Endothelial cell of umbilical vein (primary cell): ENCODE data around the gene PIM1. TPM values are rescaled to one million over a fixed set of nuclear protein-coding genes. Genes with fewer than 3 reads are reported as not detected.
"Not testable (repeated sequence)": the region's sequence is repeated elsewhere in the genome, so short reads cannot be mapped to it uniquely, and the experiment has no call there.

ENCODE experiments used
- BruUV-seq: library from RNA; stranded (reverse); fragments of 400-500 nt; replicated peaks from 2 replicates; lab custom pipeline; 2021; lab: Mats Ljungman, UMichigan
- CTCF ChIA-PET: fragments of 300-600, 350-600 bp; sonication (Branson Sonifier 250); formaldehyde crosslinking; loops from one replicate; lab custom pipeline; 2021; ENCODE audit warnings: antibody characterized with exemption, inconsistent platforms; lab: Charles Lee
- POLR2A ChIA-PET: fragments of 300-600, 350-600 bp; sonication (Branson Sonifier 250); formaldehyde crosslinking; loops from one replicate; lab custom pipeline; 2021; ENCODE audit warnings: antibody characterized with exemption, inconsistent platforms; lab: Charles Lee
- DNase-seq: peaks from one replicate; pipeline ENCODE4 v3.0.0-alpha.2; 2011; ENCODE audit warnings: low read depth, low spot score
- FAIRE-seq: peaks from 2 replicates; lab custom pipeline; 2011; peaks lifted over from hg19 to GRCh38; lab: Jason Lieb, UNC
- H2AFZ ChIP-seq: 2 replicates; pipeline ENCODE4 v1.6.0; 2012; ENCODE audit warnings: low read depth, low read length, control low read depth, inconsistent platforms
- H3K27ac ChIP-seq: 2 replicates; pipeline ENCODE4 v1.5.1; 2011; ENCODE audit warnings: low read depth, mild to moderate bottlenecking, control low read depth, low read length, moderate library complexity; ENCODE audit not compliant: insufficient read depth
- H3K27me3 ChIP-seq, 2 experiments: 2 replicates each; pipeline versions ENCODE4 v1.6.0 to v1.6.1; 2011; ENCODE audit warnings: low read length in 2 of 2, mixed read lengths in 1 of 2; ENCODE audit not compliant: control insufficient read depth in 2 of 2, insufficient read depth in 2 of 2
- H3K36me3 ChIP-seq, 2 experiments: 2 replicates in 1 of 2; 3 replicates in 1 of 2; pipeline ENCODE4 v1.5.1; 2011; ENCODE audit warnings: low read length in 2 of 2, mild to moderate bottlenecking in 1 of 2, moderate library complexity in 1 of 2; ENCODE audit not compliant: control insufficient read depth in 2 of 2, insufficient read depth in 2 of 2; ENCODE audit errors: extremely low read depth in 1 of 2
- H3K4me1 ChIP-seq: 3 replicates; pipeline ENCODE4 v1.5.1; 2011; ENCODE audit warnings: mild to moderate bottlenecking, low read length; ENCODE audit not compliant: control insufficient read depth, insufficient read depth; ENCODE audit errors: extremely low read depth
- H3K4me2 ChIP-seq: 2 replicates; pipeline ENCODE4 v1.6.1; 2011; ENCODE audit warnings: low read length, control low read depth, mixed read lengths; ENCODE audit not compliant: insufficient read depth
- H3K4me3 ChIP-seq, 3 experiments: fragments of 200-600 bp in 1 of 3; sonication (generic), shearing (Covaris generic) in 1 of 3; replicated peaks in 1 of 3; 2 replicates each; pipeline ENCODE4 v1.5.1; 2011 to 2016; ENCODE audit warnings: control low read depth in 3 of 3, low read length in 3 of 3, mild to moderate bottlenecking in 2 of 3, inconsistent platforms in 1 of 3, low read depth in 1 of 3, moderate library complexity in 1 of 3; ENCODE audit not compliant: insufficient read depth in 1 of 3
- H3K79me2 ChIP-seq: 2 replicates; pipeline ENCODE4 v1.6.0; 2012; ENCODE audit warnings: low read length, inconsistent platforms; ENCODE audit not compliant: control insufficient read depth, insufficient read depth
- H3K9ac ChIP-seq: replicated peaks from 2 replicates; pipeline ENCODE3; 2011; ENCODE audit warnings: low read length, control low read depth; ENCODE audit not compliant: insufficient read depth; ENCODE audit errors: extremely low read depth
- H3K9me1 ChIP-seq: replicated peaks from 3 replicates; pipeline ENCODE4 v1.6.0; 2011; ENCODE audit warnings: mild to moderate bottlenecking, low read length; ENCODE audit not compliant: control insufficient read depth, insufficient read depth; ENCODE audit errors: extremely low read depth
- H3K9me3 ChIP-seq: replicated peaks from 2 replicates; pipeline ENCODE4 v1.5.1; 2012; ENCODE audit warnings: low read length, inconsistent platforms; ENCODE audit not compliant: control insufficient read depth, insufficient read depth
- H4K20me1 ChIP-seq: replicated peaks from 2 replicates; pipeline ENCODE3; 2011; ENCODE audit warnings: mild to moderate bottlenecking, low read length; ENCODE audit not compliant: control insufficient read depth, insufficient read depth; ENCODE audit errors: extremely low read depth
- dilution Hi-C: fragments of 300-500 bp; cut with MboI; formaldehyde crosslinking; loops from one replicate; pipeline ENCODE4 v1.15.0; 2019; ENCODE audit warnings: low sequenced_read_pairs; ENCODE audit not compliant: extremely low pct_ligation_motif_present
- intact Hi-C: fragments of 100-400 bp; cut with micrococcal nuclease; formaldehyde crosslinking; loops from one replicate; pipeline ENCODE4 v1.10.0; 2022
- polyA plus RNA-seq, 4 experiments: library from polyadenylated mRNA; depleted of rRNA in 3 of 4; stranded (reverse) in 3 of 4; unstranded in 1 of 4; fragments of >200 nt; gene quantifications; 2 replicates each; pipeline versions ENCODE4 v1.2.1 to v1.2.3, GENCODE V29; 2011 to 2012; ENCODE audit warnings: missing spikeins in 1 of 4
- total RNA-seq: library from RNA; stranded (reverse); gene quantifications from 2 replicates; pipeline ENCODE4 v1.2.3, GENCODE V29; 2021

PIM1 gene
- total and polyA plus RNA-seq, 2 donors (not counting 3 experiments of a cell fraction or from before 2014, with no cell fraction given) = 9.2 to 11.3 TPM

GRCh38 chr6:37194886-37195285 lies 24.9 kb downstream of the PIM1 start:
- CTCF ChIA-PET = interaction anchor here (1.1 to 2.3 kb wide), 4 partner anchors 16 to 177 kb away, joined by 3 to 11 read pairs (median 6); no protein-coding TSS in a partner anchor
- H3K79me2 ChIP-seq, H3K9me3 ChIP-seq, H3K4me2 ChIP-seq, H2AFZ ChIP-seq, H3K9me1 ChIP-seq, H3K36me3 ChIP-seq, dilution Hi-C loops, H3K9ac ChIP-seq, BruUV-seq, FAIRE-seq, DNase-seq, H3K27ac ChIP-seq, H4K20me1 ChIP-seq, H3K4me1 ChIP-seq, H3K4me3 ChIP-seq, intact Hi-C loops: not testable (repeated sequence)
- H3K27me3 ChIP-seq = peaks cover 2 to 11% of the 10 kb centered on the region in 2 experiments
- POLR2A ChIA-PET = interaction anchor here (0.6 kb wide), 1 partner anchor 93 kb away, joined by 6 read pairs; no protein-coding TSS in a partner anchor

GRCh38 chr6:37196451-37196850 lies 26.5 kb downstream of the PIM1 start:
- H3K9me1 ChIP-seq, H3K36me3 ChIP-seq, intact Hi-C loops, H3K4me1 ChIP-seq, H3K79me2 ChIP-seq, H4K20me1 ChIP-seq, H3K9me3 ChIP-seq, dilution Hi-C loops, FAIRE-seq, BruUV-seq, H2AFZ ChIP-seq, H3K27ac ChIP-seq, DNase-seq, POLR2A ChIA-PET, H3K4me2 ChIP-seq, H3K4me3 ChIP-seq, H3K9ac ChIP-seq: not testable (repeated sequence)
- CTCF ChIA-PET = interaction anchor here (1.3 to 1.7 kb wide), 2 partner anchors 10 to 178 kb away, joined by 4 to 7 read pairs; no protein-coding TSS in a partner anchor
- H3K27me3 ChIP-seq = peaks cover 14 to 25% of the 10 kb centered on the region in 2 experiments
